ENCODE measurements around the gene SLC1A2.
A peak's percentile ranks its signal among the peaks of the same experiment; 100 is the strongest.

SLC1A2 gene

DNA sequence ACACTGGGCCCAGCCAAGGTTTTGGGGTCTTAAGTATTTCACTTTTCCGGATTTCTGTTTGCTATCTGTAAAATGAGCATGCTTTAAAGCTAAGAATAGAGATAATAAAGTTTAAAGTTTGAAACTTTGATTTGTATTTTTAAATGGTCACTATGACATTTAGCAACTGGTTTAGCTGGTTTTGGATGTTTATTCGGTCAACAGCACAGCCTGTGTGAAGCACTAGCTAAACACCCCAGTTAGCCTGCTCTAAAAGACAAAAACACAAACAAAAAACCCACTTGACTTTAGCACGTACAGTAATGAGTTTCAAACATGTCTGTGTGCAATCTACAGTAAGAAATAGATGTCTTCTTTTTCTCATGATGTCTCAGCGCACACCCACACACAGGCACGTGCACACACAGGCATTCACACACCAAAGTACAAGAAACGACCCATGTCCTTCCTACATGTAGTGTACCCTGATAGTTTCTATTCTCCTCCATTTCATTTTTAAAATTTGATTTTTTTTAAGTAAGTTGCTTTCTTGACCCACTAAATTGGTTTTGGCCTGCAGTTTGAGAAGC is 29.4 kb downstream of the SLC1A2 start:
- Histone ChIP-seq H4K91ac (ENCODE audit: low read depth, low read length) (no peak overlapping the region), H2AFZ (ENCODE audit: insufficient read depth, low read length, poor library complexity) (no peak overlapping the region), H3K4me2 (ENCODE audit: low read length) (no peak overlapping the region), H2BK12ac (ENCODE audit: low read length) (no peak overlapping the region), H3K79me1 (ENCODE audit: low read length) (no peaks in the 10 kb centered on the region), H3K14ac (ENCODE audit: low read length) (no peak overlapping the region), H3K9ac (ENCODE audit: low read length) (no peak overlapping the region), H2BK120ac (ENCODE audit: insufficient read depth, low read length, poor library complexity) (no peak overlapping the region), H3K18ac (ENCODE audit: low read length) (no peak overlapping the region), H3K4me1 (ENCODE audit: control insufficient read depth in 1 of 2, insufficient read depth in 2 of 2, low read length in 2 of 2) (no peaks in the 10 kb centered on the region), H3K4me3 (ENCODE audit: low read depth, low read length) (no peak overlapping the region), H3K79me2 (ENCODE audit: control insufficient read depth, insufficient read depth, low read length, poor library complexity) (no peaks in the 10 kb centered on the region), H3K27me3 (ENCODE audit: insufficient read depth, low read length) (no peaks in the 10 kb centered on the region), H4K12ac (ENCODE audit: low read depth, low read length) (no peak overlapping the region), H3K27ac (ENCODE audit: low read depth, low read length) (no peak overlapping the region), H3K4ac (ENCODE audit: low read depth, low read length) (no peak overlapping the region), H2AK5ac (ENCODE audit: low read length) (no peak overlapping the region), H3K23ac (ENCODE audit: low read length) (no peak overlapping the region), H4K8ac (ENCODE audit: low read depth, low read length) (no peak overlapping the region), H2BK5ac (ENCODE audit: low read depth, low read length, poor library complexity) (no peak overlapping the region), H3K36me3 (ENCODE audit: control insufficient read depth in 1 of 2, insufficient read depth in 2 of 2, low read length in 2 of 2) (no peaks in the 10 kb centered on the region), H3K9me3 (ENCODE audit: insufficient read depth, low read depth, low read length) (no peaks in the 10 kb centered on the region)
- WGBS (ENCODE audit: extremely low coverage, insufficient coverage, insufficient read length), result no CpG with 5 or more reads among the region's 6 CpGs
- DNase-seq, result peak in 1 of 2 donors; percentile 43

DNA sequence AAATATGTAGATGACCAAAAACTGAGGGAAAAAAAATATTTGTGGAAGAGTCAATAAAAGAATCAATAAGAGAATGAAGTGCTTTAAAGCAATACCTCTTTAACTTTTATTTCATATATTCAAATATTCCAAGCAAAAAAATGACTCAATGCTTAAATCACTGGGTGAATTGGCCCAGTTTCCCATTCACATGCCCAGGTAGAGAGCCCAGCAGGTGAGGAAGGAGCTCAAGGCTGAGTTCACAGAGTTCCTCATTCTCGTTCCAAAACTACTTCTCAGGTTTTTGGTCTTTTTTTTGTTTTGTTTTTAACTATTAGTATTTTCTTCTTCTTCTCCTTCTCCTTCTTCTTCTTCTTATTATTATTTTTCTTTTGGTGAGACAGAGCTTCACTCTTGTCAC is 30.2 kb downstream of the SLC1A2 start:
- DNase-seq, result no peak
- Histone ChIP-seq H3K79me2 (ENCODE audit: control insufficient read depth, insufficient read depth, low read length, poor library complexity) (no peaks in the 10 kb centered on the region), H2AK5ac (ENCODE audit: low read length) (no peak overlapping the region), H3K4me3 (ENCODE audit: low read depth, low read length) (no peak overlapping the region), H3K18ac (ENCODE audit: low read length) (no peak overlapping the region), H3K14ac (ENCODE audit: low read length) (no peak overlapping the region), H3K36me3 (ENCODE audit: control insufficient read depth in 1 of 2, insufficient read depth in 2 of 2, low read length in 2 of 2) (no peaks in the 10 kb centered on the region), H3K27ac (ENCODE audit: low read depth, low read length) (no peak overlapping the region), H3K4me2 (ENCODE audit: low read length) (no peak overlapping the region), H4K91ac (ENCODE audit: low read depth, low read length) (no peak overlapping the region), H2BK5ac (ENCODE audit: low read depth, low read length, poor library complexity) (no peak overlapping the region), H3K4ac (ENCODE audit: low read depth, low read length) (no peak overlapping the region), H3K9ac (ENCODE audit: low read length) (no peak overlapping the region), H2BK12ac (ENCODE audit: low read length) (no peak overlapping the region), H3K23ac (ENCODE audit: low read length) (no peak overlapping the region), H4K12ac (ENCODE audit: low read depth, low read length) (no peak overlapping the region), H2AFZ (ENCODE audit: insufficient read depth, low read length, poor library complexity) (no peak overlapping the region), H3K79me1 (ENCODE audit: low read length) (no peaks in the 10 kb centered on the region), H3K4me1 (ENCODE audit: control insufficient read depth in 1 of 2, insufficient read depth in 2 of 2, low read length in 2 of 2) (no peaks in the 10 kb centered on the region), H3K9me3 (ENCODE audit: insufficient read depth, low read depth, low read length) (no peaks in the 10 kb centered on the region), H2BK120ac (ENCODE audit: insufficient read depth, low read length, poor library complexity) (no peak overlapping the region), H3K27me3 (ENCODE audit: insufficient read depth, low read length) (no peaks in the 10 kb centered on the region), H4K8ac (ENCODE audit: low read depth, low read length) (no peak overlapping the region)
- WGBS (ENCODE audit: extremely low coverage, insufficient coverage, insufficient read length), result no CpG with 5 or more reads among the region's 1 CpG

DNA sequence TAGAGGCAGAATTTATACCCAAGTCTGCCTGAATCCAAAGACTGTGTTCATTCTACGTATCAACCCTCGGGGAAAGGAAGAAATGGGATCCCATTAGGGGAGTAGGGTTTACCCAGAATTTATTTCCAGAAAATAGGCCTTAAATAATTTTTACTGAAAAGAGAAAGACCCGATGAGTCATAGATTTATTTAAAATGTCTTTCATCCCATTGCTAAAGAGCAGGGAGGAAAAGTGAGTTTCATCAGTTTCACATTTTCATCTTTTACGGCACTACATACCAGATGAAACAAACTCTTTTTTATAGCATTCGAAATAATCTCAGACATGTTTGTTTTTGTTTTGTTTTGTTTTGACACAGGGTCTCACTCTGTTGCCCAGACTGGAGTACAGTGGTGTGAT is 31.3 kb downstream of the SLC1A2 start:
- Histone ChIP-seq H3K36me3 (ENCODE audit: control insufficient read depth in 1 of 2, insufficient read depth in 2 of 2, low read length in 2 of 2) (no peaks in the 10 kb centered on the region), H3K23ac (ENCODE audit: low read length) (no peak overlapping the region), H3K4me1 (ENCODE audit: control insufficient read depth in 1 of 2, insufficient read depth in 2 of 2, low read length in 2 of 2) (no peaks in the 10 kb centered on the region), H3K4ac (ENCODE audit: low read depth, low read length) (no peak overlapping the region), H3K9ac (ENCODE audit: low read length) (no peak overlapping the region), H3K18ac (ENCODE audit: low read length) (no peak overlapping the region), H3K4me3 (ENCODE audit: low read depth, low read length) (no peak overlapping the region), H3K9me3 (ENCODE audit: insufficient read depth, low read depth, low read length) (no peaks in the 10 kb centered on the region), H3K79me1 (ENCODE audit: low read length) (no peaks in the 10 kb centered on the region), H3K14ac (ENCODE audit: low read length) (no peak overlapping the region), H2AFZ (ENCODE audit: insufficient read depth, low read length, poor library complexity) (no peak overlapping the region), H2BK12ac (ENCODE audit: low read length) (no peak overlapping the region), H3K4me2 (ENCODE audit: low read length) (no peak overlapping the region), H4K12ac (ENCODE audit: low read depth, low read length) (no peak overlapping the region), H2AK5ac (ENCODE audit: low read length) (no peak overlapping the region), H3K79me2 (ENCODE audit: control insufficient read depth, insufficient read depth, low read length, poor library complexity) (no peaks in the 10 kb centered on the region), H4K8ac (ENCODE audit: low read depth, low read length) (no peak overlapping the region), H4K91ac (ENCODE audit: low read depth, low read length) (no peak overlapping the region), H3K27ac (ENCODE audit: low read depth, low read length) (no peak overlapping the region), H2BK120ac (ENCODE audit: insufficient read depth, low read length, poor library complexity) (no peak overlapping the region), H3K27me3 (ENCODE audit: insufficient read depth, low read length) (no peaks in the 10 kb centered on the region), H2BK5ac (ENCODE audit: low read depth, low read length, poor library complexity) (no peak overlapping the region)
- no CpG with 5 or more reads among the region's 5 CpGs for WGBS (ENCODE audit: extremely low coverage, insufficient coverage, insufficient read length)
- DNase-seq, result no peak

DNA sequence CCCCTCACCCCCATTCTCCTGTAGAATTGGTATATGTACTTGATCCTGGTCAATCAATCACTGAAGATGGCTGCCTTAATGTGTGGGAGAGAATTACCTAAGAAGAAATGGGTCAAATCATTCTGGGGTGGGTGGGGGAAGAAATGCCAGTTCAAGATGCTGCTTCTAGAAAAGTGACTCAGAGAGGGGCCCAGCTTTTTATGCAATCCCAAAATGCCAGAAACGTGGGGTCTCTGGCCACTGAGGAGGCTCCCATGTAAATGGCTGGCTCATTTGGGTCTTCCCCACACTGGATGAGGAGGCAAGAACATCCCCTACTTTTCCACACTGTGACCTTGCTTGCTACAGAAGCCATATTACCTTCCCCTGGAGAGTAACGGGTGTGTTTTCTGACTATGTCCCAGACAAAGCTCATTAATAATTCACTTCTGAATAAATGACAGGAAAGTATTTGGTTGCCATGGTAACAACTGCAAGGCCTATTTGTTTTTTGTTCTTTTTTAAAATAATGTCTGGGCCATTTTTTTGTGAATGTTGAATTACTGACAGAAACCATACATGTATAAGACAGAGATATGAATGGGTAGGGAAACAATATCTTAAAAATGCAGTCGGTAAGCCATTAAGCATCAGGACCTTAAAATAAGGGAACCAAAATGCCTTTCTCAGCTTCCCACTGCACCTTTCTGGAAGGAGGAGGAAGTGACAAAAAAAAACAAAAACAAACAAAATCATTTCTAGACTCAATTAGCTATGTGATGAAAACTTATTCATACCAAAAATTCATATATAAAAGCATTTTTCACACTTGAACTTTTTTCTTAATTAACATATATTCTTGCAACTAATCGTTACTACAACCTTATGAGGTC is 32.0 kb downstream of the SLC1A2 start:
- Histone ChIP-seq H3K4me2 (ENCODE audit: low read length) (no peak overlapping the region), H3K36me3 (ENCODE audit: control insufficient read depth in 1 of 2, insufficient read depth in 2 of 2, low read length in 2 of 2) (no peaks in the 10 kb centered on the region), H2AFZ (ENCODE audit: insufficient read depth, low read length, poor library complexity) (no peak overlapping the region), H3K4ac (ENCODE audit: low read depth, low read length) (no peak overlapping the region), H3K79me2 (ENCODE audit: control insufficient read depth, insufficient read depth, low read length, poor library complexity) (no peaks in the 10 kb centered on the region), H3K9ac (ENCODE audit: low read length) (no peak overlapping the region), H3K23ac (ENCODE audit: low read length) (no peak overlapping the region), H3K79me1 (ENCODE audit: low read length) (no peaks in the 10 kb centered on the region), H3K4me3 (ENCODE audit: low read depth, low read length) (no peak overlapping the region), H2BK12ac (ENCODE audit: low read length) (no peak overlapping the region), H3K14ac (ENCODE audit: low read length) (no peak overlapping the region), H2AK5ac (ENCODE audit: low read length) (no peak overlapping the region), H2BK120ac (ENCODE audit: insufficient read depth, low read length, poor library complexity) (no peak overlapping the region), H3K18ac (ENCODE audit: low read length) (no peak overlapping the region), H3K27me3 (ENCODE audit: insufficient read depth, low read length) (no peaks in the 10 kb centered on the region), H4K91ac (ENCODE audit: low read depth, low read length) (no peak overlapping the region), H3K9me3 (ENCODE audit: insufficient read depth, low read depth, low read length) (no peaks in the 10 kb centered on the region), H2BK5ac (ENCODE audit: low read depth, low read length, poor library complexity) (no peak overlapping the region), H4K12ac (ENCODE audit: low read depth, low read length) (no peak overlapping the region), H3K27ac (ENCODE audit: low read depth, low read length) (no peak overlapping the region), H4K8ac (ENCODE audit: low read depth, low read length) (no peak overlapping the region), H3K4me1 (ENCODE audit: control insufficient read depth in 1 of 2, insufficient read depth in 2 of 2, low read length in 2 of 2) (no peaks in the 10 kb centered on the region)
- DNase-seq, result no peak
- no CpG with 5 or more reads among the region's 4 CpGs for WGBS (ENCODE audit: extremely low coverage, insufficient coverage, insufficient read length)

Data from trophoblast cell (in vitro differentiated cells and primary cell).